Gastrocnemius medialis (tissue), 4 donors: ENCODE results near the gene KHDRBS2.

Source experiments
- POLR2A ChIP-seq, 2 donors: fragments of 450-650 bp; IDR thresholded peaks; one replicate each; pipeline ENCODE4 v1.6.1; 2017; ENCODE audit warnings: antibody characterized with exemption in 2 of 2, mild to moderate bottlenecking in 2 of 2, moderate library complexity in 2 of 2
- TF ChIP-seq, protein P1 (sequence below), 5 experiments: fragments of 450-650 bp in 3 of 5; fragments of 200-600 bp in 2 of 5; sonication (generic) in 2 of 5; IDR thresholded peaks in 4 of 5; conservative IDR thresholded peaks in 1 of 5; 1 replicate in 4 of 5; 2 replicates in 1 of 5; pipeline ENCODE4 v1.5.1; 2016 to 2019; ENCODE audit warnings: antibody characterized with exemption in 5 of 5, mild to moderate bottlenecking in 3 of 5, moderate library complexity in 3 of 5

DNA sequence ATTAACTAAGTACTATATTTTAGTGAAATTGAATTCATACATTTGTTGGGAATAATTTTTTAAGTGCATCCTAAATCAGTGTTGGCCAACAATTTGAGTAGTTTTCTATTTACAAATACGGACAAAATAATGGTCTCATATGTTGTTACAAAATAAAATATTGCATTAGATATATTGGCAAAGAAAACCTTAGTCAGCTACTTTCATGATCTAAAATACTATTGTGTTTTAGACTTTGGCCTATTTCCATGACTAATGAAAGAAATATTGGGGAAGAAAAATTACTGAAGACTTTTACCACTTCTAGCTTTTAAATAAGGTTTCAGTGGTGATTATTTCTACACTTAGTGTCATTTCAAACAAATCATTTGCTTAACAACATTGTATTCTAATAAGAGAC, 498.0 kb downstream of the KHDRBS2 start:
- TF ChIP-seq, protein P1, sequence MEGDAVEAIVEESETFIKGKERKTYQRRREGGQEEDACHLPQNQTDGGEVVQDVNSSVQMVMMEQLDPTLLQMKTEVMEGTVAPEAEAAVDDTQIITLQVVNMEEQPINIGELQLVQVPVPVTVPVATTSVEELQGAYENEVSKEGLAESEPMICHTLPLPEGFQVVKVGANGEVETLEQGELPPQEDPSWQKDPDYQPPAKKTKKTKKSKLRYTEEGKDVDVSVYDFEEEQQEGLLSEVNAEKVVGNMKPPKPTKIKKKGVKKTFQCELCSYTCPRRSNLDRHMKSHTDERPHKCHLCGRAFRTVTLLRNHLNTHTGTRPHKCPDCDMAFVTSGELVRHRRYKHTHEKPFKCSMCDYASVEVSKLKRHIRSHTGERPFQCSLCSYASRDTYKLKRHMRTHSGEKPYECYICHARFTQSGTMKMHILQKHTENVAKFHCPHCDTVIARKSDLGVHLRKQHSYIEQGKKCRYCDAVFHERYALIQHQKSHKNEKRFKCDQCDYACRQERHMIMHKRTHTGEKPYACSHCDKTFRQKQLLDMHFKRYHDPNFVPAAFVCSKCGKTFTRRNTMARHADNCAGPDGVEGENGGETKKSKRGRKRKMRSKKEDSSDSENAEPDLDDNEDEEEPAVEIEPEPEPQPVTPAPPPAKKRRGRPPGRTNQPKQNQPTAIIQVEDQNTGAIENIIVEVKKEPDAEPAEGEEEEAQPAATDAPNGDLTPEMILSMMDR (IDR thresholded peaks at IDR 0.05 in 4 of 5, conservative IDR thresholded peaks at IDR 0.05 in 1 of 5): no peak
- TF ChIP-seq POLR2A (IDR thresholded peaks at IDR 0.05): no peak
